GM10266 (cell line): ENCODE data around the gene DOCK1.

Source experiments
- DNase-seq: peaks from one replicate; pipeline ENCODE4 v3.0.0; 2012; ENCODE audit errors: extremely low spot score
- TF ChIP-seq, protein P1 (sequence below): IDR thresholded peaks from 2 replicates; pipeline ENCODE4 v1.5.1; 2012; ENCODE audit warnings: mild to moderate bottlenecking, low read depth; ENCODE audit not compliant: control insufficient read depth, insufficient read depth; ENCODE audit errors: missing control alignments

Gene DOCK1

GRCh38 chr10:127278001-127278400, 372.8 kb downstream of the DOCK1 start:
- TF ChIP-seq, protein P1, sequence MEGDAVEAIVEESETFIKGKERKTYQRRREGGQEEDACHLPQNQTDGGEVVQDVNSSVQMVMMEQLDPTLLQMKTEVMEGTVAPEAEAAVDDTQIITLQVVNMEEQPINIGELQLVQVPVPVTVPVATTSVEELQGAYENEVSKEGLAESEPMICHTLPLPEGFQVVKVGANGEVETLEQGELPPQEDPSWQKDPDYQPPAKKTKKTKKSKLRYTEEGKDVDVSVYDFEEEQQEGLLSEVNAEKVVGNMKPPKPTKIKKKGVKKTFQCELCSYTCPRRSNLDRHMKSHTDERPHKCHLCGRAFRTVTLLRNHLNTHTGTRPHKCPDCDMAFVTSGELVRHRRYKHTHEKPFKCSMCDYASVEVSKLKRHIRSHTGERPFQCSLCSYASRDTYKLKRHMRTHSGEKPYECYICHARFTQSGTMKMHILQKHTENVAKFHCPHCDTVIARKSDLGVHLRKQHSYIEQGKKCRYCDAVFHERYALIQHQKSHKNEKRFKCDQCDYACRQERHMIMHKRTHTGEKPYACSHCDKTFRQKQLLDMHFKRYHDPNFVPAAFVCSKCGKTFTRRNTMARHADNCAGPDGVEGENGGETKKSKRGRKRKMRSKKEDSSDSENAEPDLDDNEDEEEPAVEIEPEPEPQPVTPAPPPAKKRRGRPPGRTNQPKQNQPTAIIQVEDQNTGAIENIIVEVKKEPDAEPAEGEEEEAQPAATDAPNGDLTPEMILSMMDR: no peak
- no peak for DNase-seq

DNA sequence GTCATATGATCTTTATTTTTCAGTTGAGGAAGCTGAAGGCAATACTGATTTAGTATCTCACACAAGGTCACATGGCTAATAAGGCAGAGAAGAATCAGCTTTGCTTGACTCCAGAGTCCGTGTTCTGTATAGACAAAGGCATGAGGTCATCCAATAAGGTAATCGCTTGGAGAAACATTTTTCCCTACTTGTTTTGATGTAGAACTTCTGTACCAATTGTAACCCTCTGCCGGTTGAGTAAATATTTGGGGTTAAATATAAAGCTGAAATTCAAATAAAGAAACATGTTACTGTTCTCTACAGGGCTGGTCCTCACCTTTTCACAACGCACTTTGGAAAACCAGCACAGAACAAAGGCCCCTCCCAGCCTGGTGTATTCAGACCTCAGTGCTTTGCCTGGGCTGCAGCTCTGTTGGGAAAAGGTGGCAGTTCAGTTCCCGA, 374.1 kb downstream of the DOCK1 start:
- DNase-seq: no peak
- TF ChIP-seq, protein P1: no peak

GRCh38 chr10:127280446-127280845, 375.2 kb downstream of the DOCK1 start:
- TF ChIP-seq, protein P1: no peak
- no peak for DNase-seq

DNA sequence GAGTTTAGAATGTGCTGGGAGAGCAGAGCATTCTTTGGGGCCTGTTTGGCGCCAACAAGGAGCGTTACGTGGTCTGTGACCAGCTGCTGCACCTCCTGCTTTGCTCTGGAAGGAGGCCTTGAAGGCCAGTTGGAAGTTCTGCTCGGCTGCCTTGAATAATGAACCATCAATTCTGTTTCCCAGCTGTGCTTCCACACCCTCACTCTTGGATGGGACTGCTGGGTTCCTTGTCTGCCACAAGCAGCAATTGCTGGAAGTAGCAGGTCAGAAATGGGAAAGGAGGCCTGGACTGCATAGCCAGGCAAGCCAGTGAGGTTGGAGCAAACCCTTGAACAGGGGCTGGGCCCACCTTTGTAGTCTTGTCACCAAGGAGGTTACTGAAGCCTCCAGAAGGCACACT, 377.8 kb downstream of the DOCK1 start:
- TF ChIP-seq, protein P1: no peak
- no peak for DNase-seq

DNA sequence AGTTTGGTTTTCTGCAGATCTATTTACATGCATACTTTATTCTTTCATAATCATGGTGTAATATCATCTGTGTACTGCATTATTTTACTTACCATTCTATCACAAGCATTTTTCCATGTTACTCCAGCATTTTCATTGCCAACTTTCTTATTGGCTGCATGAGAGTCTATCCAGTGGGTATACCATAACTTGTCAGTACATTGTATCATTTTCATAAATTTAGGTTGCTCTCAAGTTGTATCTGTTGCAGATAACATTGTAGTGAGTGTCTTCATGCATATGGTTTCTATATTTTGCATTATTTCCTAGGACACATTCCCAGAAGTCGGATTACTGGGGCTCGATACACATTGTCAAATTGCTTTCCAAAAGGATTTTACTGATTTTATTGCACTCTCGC, 378.3 kb downstream of the DOCK1 start:
- no peak for DNase-seq
- TF ChIP-seq, protein P1: no peak

- DNase-seq: no peak
- TF ChIP-seq, protein P1: no peak
Measured at GRCh38 chr10:127290850-127291249, 385.6 kb downstream of the DOCK1 start.

- TF ChIP-seq, protein P1: no peak
Measured at GRCh38 chr10:127291329-127291728, 386.1 kb downstream of the DOCK1 start.

DNA sequence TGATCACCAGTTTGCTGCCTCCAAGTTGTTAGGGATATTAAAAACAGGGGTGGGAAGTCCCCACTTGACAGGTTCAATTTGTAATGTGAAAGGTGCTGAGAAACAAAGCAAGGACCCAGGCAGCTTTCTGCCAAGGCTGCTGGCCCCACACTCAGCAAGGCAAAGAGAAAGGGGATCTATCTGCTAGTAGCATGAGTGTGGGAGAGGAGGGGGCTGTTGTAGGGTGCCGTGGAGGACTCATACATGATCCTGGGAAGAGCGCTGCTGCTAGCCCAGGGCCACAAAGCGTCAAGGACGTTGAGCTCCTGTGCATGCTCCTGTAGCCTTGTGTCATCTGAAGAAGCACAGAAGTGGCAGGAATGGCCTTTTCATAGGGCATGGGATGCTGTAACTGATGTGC, 387.7 kb downstream of the DOCK1 start:
- no peak for DNase-seq
- TF ChIP-seq, protein P1: no peak

More at GRCh38 chr10:127291329-127291728, 386.1 kb downstream of the DOCK1 start:
- no peak for DNase-seq
